PC-9 (cell line): ENCODE measurements around the gene ROBO4. TPM values are rescaled to one million over a fixed set of nuclear protein-coding genes. Genes with fewer than 3 reads are reported as not detected.

ENCODE experiments used
- BruUV-seq: library from RNA; stranded (reverse); fragments of 400-500 nt; replicated peaks from 2 replicates; lab custom pipeline; 2021; lab: Mats Ljungman, UMichigan
- CTCF ChIA-PET: fragments of 300-600 bp; sonication (Branson Sonifier 250); formaldehyde crosslinking; loops from one replicate; lab custom pipeline; 2022; ENCODE audit warnings: antibody characterized with exemption; lab: Charles Lee
- POLR2A ChIA-PET: fragments of 300-600 bp; sonication (Branson Sonifier 250); formaldehyde crosslinking; loops from one replicate; lab custom pipeline; 2022; ENCODE audit warnings: antibody characterized with exemption; ENCODE audit not compliant: unreplicated experiment; lab: Charles Lee
- DNase-seq, 2 experiments: peaks; one replicate each; pipeline versions ENCODE4 v3.0.0 to v3.0.0-alpha.2; 2015 to 2022; ENCODE audit warnings: mixed read lengths in 1 of 2
- H2AFZ ChIP-seq: fragments of 200-600 bp; sonication (generic); 2 replicates; pipeline ENCODE4 v1.8.1; 2017; ENCODE audit warnings: antibody characterized with exemption
- H3F3A ChIP-seq: fragments of 200-600 bp; sonication (generic); 2 replicates; pipeline ENCODE4 v1.8.1; 2017; ENCODE audit warnings: antibody characterized with exemption, mild to moderate bottlenecking, low read depth; ENCODE audit not compliant: insufficient read depth
- H3K27ac ChIP-seq: fragments of 200-600 bp; sonication (generic); 2 replicates; pipeline ENCODE4 v1.6.1; 2016; ENCODE audit warnings: mixed run types
- H3K27me3 ChIP-seq: fragments of 200-600 bp; sonication (generic); 2 replicates; pipeline ENCODE4 v1.6.1; 2016; ENCODE audit warnings: low read depth, mixed run types; ENCODE audit not compliant: insufficient read depth
- H3K36me3 ChIP-seq: fragments of 200-600 bp; sonication (generic); 2 replicates; pipeline ENCODE4 v1.6.1; 2016; ENCODE audit warnings: low read depth, mixed run types
- H3K4me1 ChIP-seq: fragments of 200-600 bp; sonication (generic); replicated peaks from 2 replicates; pipeline ENCODE4 v1.6.1; 2016; ENCODE audit warnings: mixed run types; ENCODE audit not compliant: insufficient read depth
- H3K4me2 ChIP-seq: fragments of 200-600 bp; sonication (generic); 2 replicates; pipeline ENCODE4 v1.6.1; 2017; ENCODE audit warnings: mixed run types
- H3K4me3 ChIP-seq: fragments of 200-600 bp; sonication (generic); 2 replicates; pipeline ENCODE4 v1.6.1; 2016; ENCODE audit warnings: mixed run types
- H3K79me2 ChIP-seq: fragments of 200-600 bp; sonication (generic); 2 replicates; pipeline ENCODE4 v1.6.1; 2017; ENCODE audit warnings: low read depth, mixed run types
- H3K9me2 ChIP-seq: fragments of 200-600 bp; sonication (generic); 2 replicates; pipeline ENCODE4 v1.8.1; 2017; ENCODE audit warnings: mild to moderate bottlenecking; ENCODE audit not compliant: insufficient read depth
- H3K9me3 ChIP-seq: fragments of 200-600 bp; sonication (generic); 2 replicates; pipeline ENCODE4 v1.8.1; 2016; ENCODE audit warnings: low read depth; ENCODE audit not compliant: insufficient read depth
- H4K20me1 ChIP-seq: fragments of 200-600 bp; sonication (generic); 2 replicates; pipeline ENCODE4 v1.8.1; 2017; ENCODE audit not compliant: insufficient read depth
- EZH2 ChIP-seq: fragments of 200-600 bp; sonication (generic); IDR thresholded peaks from 2 replicates; pipeline ENCODE4 v1.8.0; 2017; ENCODE audit warnings: antibody characterized with exemption, low read depth
- intact Hi-C: fragments of 100-400 bp; cut with micrococcal nuclease; formaldehyde crosslinking; loops from one replicate; pipeline ENCODE4 v1.10.0; 2022; ENCODE audit not compliant: unreplicated experiment
- total RNA-seq: library from RNA; stranded (reverse); gene quantifications from 2 replicates; pipeline ENCODE4 v1.2.3, GENCODE V29; 2021
- TF ChIP-seq, protein P1 (sequence below): fragments of 200-600 bp; sonication (generic); conservative IDR thresholded peaks from 2 replicates; pipeline ENCODE4 v1.6.1; 2017; ENCODE audit warnings: mixed run types, antibody characterized with exemption, mild to moderate bottlenecking, moderate library complexity

Gene ROBO4
- total RNA-seq, 1 experiment from 2014 or later, result not detected

- H3K4me2 ChIP-seq, result peak overlapping the region; percentile 68
- ChIA-PET POLR2A (no interaction called here), CTCF (no interaction called here)
- H3K4me1 ChIP-seq, result peaks cover 57% of the 10 kb centered on the region
- H3K4me3 ChIP-seq, result peak overlapping the region; percentile 16
- intact Hi-C loops, result loop anchor here (5.0 to 10.0 kb wide), 3 partner anchors 513 to 762 kb away; no protein-coding TSS in a partner anchor
- TF ChIP-seq, protein P1, sequence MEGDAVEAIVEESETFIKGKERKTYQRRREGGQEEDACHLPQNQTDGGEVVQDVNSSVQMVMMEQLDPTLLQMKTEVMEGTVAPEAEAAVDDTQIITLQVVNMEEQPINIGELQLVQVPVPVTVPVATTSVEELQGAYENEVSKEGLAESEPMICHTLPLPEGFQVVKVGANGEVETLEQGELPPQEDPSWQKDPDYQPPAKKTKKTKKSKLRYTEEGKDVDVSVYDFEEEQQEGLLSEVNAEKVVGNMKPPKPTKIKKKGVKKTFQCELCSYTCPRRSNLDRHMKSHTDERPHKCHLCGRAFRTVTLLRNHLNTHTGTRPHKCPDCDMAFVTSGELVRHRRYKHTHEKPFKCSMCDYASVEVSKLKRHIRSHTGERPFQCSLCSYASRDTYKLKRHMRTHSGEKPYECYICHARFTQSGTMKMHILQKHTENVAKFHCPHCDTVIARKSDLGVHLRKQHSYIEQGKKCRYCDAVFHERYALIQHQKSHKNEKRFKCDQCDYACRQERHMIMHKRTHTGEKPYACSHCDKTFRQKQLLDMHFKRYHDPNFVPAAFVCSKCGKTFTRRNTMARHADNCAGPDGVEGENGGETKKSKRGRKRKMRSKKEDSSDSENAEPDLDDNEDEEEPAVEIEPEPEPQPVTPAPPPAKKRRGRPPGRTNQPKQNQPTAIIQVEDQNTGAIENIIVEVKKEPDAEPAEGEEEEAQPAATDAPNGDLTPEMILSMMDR, result no peak
- no peak for TF ChIP-seq EZH2
- H2AFZ ChIP-seq, result no peak overlapping the region
- H3F3A ChIP-seq, result peaks cover 28% of the 10 kb centered on the region
- no peaks in the 10 kb centered on the region for H3K36me3 ChIP-seq
- peak in 1 of 2 experiments; percentile 93 for DNase-seq
- peak overlapping the region; percentile 61 for H3K27ac ChIP-seq
- BruUV-seq, result no TSS peak
- no peaks in the 10 kb centered on the region for H3K9me2 ChIP-seq
- no peaks in the 10 kb centered on the region for H4K20me1 ChIP-seq
- H3K27me3 ChIP-seq, result no peaks in the 10 kb centered on the region
- H3K9me3 ChIP-seq, result no peaks in the 10 kb centered on the region
- H3K79me2 ChIP-seq, result no peaks in the 10 kb centered on the region
Observed at GRCh38 chr11:124834526-124835180, 63.0 kb downstream of the ROBO4 start.

Other genes starting within 250 kb of the ROBO4 start
- gene SIAE, start 224.1 kb downstream of the ROBO4 start, total RNA-seq, result 29.2 and 37.9 TPM in 2 replicates
- 6.1 and 15.7 TPM in 2 replicates for gene SPA17, start 224.0 kb downstream of the ROBO4 start, total RNA-seq
- gene NRGN, start 157.9 kb downstream of the ROBO4 start, total RNA-seq, result 6.8 and 10.2 TPM in 2 replicates
- 12.4 and 13.6 TPM in 2 replicates for gene VSIG2, start 145.6 kb downstream of the ROBO4 start, total RNA-seq
- gene ESAM, start 135.6 kb downstream of the ROBO4 start, total RNA-seq, result 13.5 and 15.3 TPM in 2 replicates
- 16.9 and 18.1 TPM in 2 replicates for gene MSANTD2, start 97.5 kb downstream of the ROBO4 start, total RNA-seq
- gene ROBO3, start 32.4 kb downstream of the ROBO4 start, total RNA-seq, result 1.3 and 1.5 TPM in 2 replicates
- not detected in 2 replicates for gene HEPN1, start 21.4 kb upstream of the ROBO4 start, total RNA-seq
- gene HEPACAM, start 38.2 kb upstream of the ROBO4 start, total RNA-seq, result not detected in 2 replicates
- gene CCDC15, start 56.3 kb upstream of the ROBO4 start, total RNA-seq, result 2.7 and 2.8 TPM in 2 replicates
- 14.6 and 24.0 TPM in 2 replicates for gene SLC37A2, start 165.4 kb upstream of the ROBO4 start, total RNA-seq
- gene TMEM218, start 213.8 kb upstream of the ROBO4 start, total RNA-seq, result 16.4 and 20.5 TPM in 2 replicates